Stimulated activated CD4-positive, alpha-beta T cell treated with anti-CD3 and anti-CD28 coated beads, Interleukin-1b, Interleukin-23, amount 100 ng/mL, for 48 hours (primary cell): ENCODE measurements around the gene SLCO3A1.
A peak's percentile ranks its signal among the peaks of the same experiment; 100 is the strongest.

Experiments used
- DNase-seq: peaks from one replicate; pipeline ENCODE4 v3.0.0-alpha.2; 2020

Gene SLCO3A1

DNA sequence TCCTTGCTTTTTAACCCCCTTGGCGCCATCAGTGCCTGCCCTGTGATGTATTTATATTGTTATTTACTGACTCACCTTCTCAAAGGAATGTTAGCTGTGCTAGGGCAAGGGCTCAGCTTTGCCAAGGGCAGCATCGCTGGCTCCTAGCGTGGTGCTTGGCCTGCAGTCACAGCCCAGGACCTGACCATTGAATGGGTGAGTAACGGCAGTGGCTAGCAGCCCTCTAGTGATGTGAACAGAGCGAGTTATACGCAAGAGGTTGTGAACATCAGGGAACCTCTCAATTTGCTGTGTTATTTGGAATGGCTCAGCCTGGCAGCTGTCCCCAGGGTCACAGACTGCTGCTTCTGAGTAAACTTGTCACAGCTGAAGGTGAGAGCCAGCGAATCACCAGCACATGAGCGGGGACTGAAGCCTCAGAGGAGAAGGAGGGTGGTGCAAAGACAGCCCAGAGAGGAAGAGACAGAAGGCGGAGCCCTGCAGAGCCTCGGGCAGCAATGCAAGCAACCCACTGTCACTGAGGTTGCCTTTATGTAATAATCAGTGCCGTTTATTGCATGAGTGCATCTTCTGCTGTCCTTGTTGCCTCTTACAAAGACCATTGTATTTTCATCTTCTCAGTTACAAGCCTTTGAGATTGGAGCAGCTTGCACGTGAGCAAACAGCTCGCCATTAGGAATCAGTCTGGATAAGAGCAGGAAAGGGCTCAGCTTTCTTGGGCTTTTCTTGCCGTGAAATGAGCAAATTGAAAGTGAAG, 158.3 kb downstream of the SLCO3A1 start:
- peak; percentile 64 for DNase-seq

DNA sequence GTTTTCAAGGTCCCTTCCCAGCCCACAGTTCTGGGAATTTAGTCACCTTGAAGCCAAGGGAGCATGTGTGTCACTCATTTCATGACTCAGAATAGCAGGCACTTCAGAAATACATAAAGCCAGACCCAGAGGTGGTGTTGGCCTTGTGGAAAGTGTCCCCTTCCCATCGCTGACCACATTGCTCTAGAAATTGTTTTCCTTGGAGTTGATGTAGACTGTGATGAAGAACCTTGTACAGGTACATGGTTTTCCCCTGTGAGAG, 158.8 kb downstream of the SLCO3A1 start:
- peak; percentile 40 for DNase-seq

DNA sequence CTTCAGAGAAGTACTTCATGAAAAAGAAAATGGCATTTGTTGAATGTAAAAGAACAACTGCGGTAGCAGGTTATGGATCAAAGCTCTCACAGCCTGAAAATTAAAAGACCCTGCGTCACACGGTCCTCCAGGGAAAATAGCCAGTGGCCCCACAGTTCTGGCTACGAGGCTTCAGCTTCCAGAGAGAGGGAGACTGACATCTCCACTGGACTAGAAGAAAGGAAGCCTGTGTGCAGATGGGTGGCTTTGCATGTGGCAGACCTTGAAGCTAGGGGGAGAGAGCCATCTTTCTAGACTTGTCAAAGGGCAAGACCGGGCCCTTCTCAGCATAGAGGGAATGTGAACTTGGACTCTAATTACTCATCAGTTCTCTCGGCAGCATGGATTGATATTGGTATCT, 159.4 kb downstream of the SLCO3A1 start:
- DNase-seq = no peak

DNA sequence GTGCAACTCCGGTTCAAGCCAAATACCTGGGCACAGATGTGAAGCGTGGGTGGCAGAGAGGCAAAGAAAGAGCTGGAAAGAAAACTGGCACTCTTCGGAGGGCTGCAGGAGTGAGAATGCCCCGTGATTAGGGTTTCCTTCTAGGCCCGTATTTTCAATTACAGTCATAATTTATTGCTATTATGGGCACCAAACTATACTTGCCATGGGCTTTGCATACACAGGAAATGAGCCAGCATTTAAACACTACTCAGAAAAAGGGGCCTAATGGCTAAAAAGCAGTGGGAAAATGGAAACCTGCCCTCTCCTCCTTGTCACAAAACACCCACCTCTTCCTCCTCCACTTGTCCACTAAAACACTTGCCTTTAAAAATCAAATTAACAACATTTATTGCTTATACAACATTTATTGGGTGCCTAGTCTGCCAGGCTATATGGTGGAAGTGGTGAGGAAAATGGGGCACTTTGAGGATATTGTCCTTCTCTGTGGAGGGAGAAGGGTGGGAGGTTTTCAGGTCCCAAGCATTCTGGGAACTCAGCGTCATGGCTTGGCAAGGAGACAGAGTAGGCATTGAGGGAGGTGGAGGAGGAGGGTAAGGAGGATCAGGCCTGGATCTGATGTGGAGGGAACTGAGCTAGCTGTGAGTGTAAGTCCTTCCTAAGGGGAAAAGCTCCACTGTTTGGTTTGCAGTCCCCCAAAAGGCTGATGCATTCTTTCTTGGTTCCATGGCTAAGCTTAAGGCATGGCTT, 160.9 kb downstream of the SLCO3A1 start:
- DNase-seq = no peak

DNA sequence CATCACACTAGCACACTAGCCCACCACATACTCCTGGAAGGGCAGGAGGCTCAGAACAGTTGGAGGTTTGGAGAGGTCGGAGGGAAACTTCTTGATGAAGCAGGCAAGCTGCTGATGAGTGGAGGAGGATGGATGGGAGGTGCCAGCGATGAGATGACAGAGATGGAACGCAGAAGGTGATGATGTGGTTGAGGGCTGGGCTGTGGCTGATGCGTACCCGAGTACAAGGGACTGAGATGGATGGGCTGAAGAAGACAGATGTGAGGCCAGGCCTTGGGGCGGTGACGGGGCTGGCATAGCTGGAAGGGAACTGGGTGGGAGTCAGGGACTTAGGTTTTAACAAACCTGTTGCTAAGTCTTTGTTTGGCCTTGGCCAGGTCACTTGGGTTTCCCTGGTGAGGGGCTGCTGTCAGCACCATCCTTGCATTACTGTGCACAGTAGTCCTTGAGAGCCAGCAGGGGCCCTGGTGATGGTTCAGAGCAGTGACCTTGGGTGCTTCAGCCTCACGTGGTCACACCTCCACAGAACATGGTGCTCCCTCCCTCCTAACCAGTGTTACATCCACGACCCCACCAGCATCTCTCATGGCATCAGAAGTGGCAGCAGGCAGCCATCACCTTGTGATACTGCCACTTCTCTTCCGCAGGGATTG, 164.5 kb downstream of the SLCO3A1 start:
- DNase-seq = no peak

DNA sequence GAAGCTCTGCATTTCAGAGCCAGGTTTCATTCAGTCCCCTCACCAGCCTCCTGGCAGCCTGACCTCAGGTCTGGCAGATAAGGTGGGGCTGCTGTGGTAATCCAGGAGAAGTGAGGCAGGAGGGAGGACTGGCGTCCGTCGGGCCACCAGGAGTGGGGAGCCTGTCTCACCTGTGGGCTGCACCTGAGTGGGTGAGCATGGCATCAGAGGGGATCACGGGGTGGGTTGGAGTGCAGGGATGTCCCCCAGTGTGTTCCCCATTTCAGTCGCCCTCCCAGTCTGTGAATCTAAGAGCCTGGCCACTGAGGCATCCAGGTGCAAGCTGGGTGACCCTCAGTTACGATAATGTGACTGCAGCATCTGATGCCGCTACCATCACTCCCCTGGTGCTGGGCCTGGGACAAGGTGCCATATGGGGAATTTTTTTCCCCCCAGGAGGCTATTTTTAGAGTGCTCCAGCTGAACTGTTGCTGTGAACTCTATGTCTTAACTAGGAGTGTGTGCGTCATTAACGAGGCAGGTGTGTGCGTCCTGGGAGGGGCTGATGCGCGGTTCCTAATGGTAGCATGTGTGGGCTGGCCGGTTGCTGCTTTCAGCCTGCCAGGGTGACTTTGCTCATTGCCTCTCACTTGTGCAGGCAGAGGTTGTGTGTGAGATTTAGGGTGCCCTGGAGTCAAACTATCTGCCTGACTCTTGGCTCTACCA, 165.2 kb downstream of the SLCO3A1 start:
- DNase-seq = no peak

DNA sequence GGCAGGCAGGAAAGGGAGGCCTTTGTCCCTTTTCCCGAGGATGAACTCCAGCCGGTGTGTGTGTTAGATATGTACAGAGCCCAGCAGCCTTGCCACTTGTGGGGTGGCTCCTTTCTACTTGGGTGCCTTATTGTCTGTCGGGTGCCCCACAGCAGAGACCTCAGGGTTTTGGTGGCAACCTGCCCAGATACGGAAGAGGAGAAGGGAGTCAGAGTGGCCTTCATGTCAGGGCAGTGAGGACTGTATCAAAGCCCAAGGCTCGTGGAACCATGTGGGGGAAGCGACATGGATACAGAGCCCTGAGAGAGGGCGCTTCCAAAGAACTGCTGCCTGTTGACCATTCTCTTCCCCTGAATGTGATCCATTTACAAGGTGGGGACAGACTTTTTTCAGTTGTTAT, 166.2 kb downstream of the SLCO3A1 start:
- DNase-seq = no peak

DNA sequence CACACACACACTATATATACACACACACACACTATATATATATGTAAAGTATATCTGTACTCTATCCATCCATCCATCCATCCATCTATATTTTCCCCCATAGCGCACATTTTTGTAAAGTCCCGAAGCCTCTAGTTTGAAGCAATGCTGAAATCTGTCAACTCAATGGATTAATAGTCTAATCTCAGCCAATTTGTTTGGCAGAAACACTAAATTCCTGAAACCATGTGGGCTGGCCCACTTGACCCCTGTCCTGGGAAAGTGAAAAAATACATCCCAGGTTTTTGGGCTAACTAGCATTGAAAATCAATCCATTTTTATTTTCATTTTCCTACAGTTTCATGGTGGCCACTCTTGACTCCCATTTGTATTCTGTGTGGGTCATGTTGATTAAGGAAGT, 166.7 kb downstream of the SLCO3A1 start:
- no peak for DNase-seq

DNA sequence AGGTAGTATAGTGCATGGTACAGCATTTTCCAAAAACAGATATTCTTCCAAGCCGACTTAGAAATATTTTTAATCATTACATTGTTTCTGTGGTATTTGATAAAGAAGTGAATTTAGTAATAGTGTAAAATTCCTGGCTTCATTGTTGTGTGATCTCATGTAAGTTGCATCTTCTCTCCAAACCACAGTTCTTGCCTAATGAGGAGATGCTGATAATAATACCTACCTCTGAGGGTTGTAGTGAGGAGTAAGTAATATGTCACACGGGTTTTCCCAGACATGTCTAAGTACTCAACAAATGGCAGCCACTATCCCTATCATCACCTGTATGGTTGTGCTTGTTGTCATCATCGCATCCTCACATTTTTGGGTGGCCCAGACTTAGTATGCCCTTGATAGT, 167.3 kb downstream of the SLCO3A1 start:
- no peak for DNase-seq

DNA sequence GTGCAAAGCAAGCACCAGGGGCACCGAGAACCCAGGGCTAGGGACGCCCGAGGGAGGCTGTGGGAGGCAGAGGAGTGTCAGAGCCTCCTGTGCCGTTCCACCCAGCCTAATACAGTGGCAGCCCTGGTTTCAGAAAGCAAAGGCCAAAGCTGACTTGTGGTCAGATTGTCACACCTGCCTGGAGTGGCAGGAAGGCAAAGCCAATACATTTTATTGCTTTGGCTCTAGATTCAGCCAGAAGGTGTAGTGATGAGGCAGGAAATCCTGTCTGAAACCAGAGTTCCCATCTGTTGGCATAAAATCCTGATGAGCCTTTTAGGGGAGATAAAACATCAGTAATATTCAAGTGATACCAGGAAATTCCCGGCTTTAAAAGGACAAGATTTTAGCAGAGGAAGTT, 168.3 kb downstream of the SLCO3A1 start:
- DNase-seq = no peak

DNA sequence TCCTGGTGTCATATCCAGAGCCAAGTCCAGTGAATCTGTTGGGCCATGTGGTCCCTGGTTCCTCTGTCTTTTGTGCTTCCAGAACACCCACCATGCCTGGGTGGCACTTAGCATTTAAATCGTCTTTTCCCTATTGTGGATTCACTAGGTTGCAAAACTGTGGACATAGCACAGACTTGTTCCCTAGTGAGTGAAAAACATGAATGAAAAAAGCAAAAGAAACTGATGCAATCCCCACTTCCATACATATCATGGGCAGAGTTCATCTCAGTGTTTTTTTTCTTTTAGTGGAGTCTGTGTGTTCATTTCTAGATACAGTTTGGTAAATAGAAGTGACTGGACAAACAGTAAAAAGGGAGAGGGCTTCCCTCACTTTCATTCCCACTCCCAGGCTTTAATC, 170.5 kb downstream of the SLCO3A1 start:
- no peak for DNase-seq

DNA sequence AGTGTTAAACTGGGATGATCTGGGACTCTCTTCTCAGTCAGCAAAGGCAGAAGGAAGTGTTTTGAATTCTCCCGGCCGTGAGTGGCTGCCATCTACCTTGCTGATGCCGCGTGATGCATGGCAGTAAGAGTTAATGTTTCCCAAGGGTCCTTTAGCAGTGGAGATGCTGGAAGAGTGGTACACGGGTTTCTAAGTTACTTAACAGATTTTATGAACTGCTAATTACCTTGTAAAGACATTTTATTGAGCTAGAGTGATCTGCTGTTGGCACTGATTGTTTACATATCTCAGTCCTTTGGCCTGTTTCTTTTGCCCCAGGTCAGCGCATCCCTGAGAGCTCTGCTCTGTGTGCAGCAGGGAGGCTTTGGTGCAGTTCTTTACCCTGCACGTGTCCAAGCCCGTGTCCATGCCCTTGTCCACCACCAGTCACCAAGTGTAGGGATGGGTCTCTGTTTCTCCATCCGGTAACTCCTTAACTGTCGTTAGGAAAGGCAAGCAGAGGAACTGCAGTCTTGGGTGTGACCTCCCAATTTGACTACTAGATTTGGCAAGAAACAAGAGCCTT, 172.3 kb downstream of the SLCO3A1 start:
- no peak for DNase-seq

DNA sequence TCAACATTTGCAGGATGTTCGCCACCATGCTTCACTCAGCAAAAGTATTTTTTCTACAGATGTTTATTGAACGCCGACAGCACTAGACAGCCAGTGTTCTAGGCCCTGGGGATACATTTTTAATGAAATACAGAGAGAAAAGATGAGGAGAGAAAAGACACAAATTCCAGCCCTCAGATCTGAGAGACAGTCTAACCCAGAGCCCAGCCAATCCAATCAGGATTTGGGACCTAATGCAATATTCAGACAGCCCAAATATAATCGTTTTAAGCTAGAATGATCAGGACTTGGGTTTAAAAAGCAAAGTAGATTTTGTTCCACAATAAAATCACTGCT, 174.8 kb downstream of the SLCO3A1 start:
- no peak for DNase-seq

DNA sequence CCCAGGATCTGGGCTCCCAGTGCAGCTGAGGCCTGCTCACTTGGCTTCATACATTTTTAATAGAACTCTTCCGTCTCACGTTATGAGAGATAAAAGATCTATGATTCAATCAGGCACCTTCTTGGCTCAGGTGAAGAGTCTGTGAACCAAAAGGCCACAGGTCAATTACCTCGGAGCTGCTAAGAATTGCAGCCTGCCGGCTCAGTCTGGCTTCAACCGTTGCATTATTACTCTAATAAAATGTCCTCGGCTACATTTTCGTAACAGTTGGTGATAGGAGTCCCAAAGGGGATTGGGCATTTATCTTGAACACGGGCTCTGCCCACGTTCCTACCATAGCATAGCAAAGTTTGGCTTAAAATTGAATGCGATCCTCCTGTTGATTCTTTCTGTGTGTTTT, 176.3 kb downstream of the SLCO3A1 start:
- DNase-seq = no peak

DNA sequence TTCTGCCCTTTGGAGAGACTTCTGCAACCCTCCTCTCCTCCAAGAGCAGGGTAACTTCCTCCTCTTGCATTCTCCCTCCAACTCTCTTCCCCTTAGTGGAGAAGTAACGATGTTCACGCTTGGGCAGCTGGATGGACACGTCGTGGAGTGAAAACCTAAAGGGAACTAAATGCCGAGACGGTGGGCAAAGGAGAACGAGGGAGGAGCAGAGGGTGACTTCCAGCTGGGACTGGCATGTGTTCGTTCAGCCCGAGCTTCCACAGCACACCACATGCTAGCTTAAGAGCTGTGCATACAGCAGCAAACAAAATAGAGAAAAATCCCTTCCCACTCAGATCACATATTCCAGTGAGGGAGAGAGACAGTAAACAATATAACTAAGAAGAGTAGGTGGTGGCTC, 179.8 kb downstream of the SLCO3A1 start:
- DNase-seq = no peak

DNA sequence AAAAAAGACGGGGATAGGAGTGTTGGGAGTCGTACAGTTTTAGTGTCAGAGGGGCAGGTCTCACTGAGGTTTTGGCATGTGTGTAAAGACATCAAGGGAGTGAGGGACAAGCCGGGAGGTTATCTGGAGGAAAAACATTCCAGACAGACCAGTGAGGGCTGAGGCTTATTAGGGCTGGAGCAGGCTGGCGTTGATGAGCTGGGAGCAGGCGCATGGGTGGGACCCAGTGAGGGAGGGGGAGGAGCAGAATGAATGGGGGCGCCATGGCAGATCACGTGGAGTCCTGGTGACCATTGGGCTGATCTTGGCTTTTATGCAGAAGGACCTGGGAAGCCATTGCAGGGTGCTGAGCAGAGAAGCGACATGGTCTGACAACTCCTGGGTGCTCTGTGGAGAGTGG, 180.2 kb downstream of the SLCO3A1 start:
- no peak for DNase-seq

DNA sequence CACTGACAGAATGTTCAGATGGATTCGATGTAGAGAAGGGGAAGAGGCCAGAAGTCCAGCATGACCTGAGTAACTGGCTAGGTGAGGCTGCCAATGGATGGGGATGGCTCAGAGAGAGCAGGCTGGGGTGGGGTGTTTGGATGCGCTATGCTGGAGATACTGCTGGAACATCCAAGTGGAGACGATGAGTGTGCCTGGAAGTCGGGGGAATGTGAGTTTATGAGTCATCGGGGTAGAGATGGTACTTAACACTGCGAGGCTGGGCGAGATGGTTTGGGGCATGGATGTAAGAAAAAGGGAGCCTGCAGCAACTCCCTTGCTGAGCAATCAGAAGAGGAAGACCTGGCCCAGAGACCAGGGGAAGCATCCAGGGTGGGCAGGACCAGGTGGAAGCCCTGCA, 180.7 kb downstream of the SLCO3A1 start:
- DNase-seq = no peak

DNA sequence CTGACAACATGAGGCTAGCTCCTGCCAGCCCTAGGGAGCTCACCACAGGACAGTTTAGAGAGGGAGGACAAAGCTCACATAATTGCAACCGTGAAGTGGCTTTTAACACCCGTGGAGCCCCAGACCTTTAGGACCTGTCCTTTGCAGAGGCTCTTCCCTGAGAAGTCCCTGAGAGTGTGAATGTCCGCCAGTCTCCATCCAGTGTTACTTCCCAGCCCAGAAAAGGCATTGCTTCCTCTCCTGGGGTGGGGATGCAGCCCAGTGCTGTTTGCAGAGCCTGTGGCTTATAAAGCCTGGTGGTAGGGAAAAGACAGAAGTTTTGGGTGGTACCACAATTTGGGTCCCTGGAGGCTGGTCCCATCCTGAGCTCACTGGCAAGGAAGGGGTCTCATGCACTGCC, 182.0 kb downstream of the SLCO3A1 start:
- no peak for DNase-seq

DNA sequence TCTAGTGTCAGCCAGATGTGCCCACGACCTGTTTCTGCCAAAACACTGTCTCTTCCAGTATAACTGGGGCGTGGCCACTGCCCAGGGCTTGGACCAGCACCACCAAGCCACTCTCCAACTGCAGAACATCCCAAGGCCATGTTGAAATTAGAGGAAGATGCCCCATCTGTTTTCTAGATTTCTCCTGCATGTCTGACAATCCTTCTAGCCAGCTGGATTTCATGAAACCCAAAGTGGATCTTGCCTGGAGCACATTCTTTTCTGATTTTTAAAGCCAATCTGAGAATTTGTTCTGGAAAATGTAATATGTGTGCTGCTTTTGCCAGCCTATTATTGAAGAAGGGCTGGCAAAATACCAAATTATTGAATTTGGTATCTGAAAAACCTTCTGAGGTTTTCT, 182.5 kb downstream of the SLCO3A1 start:
- no peak for DNase-seq

DNA sequence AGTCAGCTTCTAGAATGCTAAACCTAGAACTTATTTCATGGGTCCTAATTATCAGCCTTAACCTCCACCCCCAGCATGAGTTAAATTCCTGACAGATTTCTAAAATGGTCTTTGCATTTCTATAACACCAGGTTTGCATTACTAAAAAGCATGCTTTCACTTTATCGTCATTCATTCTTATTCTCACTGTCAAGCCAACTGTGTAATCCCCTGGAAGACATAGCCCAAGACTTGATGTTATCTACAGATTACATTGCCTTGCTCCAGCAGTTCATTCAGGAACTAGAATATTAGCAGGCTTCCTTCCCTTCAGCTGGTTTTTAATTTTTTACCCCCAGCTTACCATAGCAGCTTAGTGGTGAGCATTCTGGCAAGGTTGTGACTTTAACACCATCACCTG, 184.0 kb downstream of the SLCO3A1 start:
- DNase-seq = no peak

DNA sequence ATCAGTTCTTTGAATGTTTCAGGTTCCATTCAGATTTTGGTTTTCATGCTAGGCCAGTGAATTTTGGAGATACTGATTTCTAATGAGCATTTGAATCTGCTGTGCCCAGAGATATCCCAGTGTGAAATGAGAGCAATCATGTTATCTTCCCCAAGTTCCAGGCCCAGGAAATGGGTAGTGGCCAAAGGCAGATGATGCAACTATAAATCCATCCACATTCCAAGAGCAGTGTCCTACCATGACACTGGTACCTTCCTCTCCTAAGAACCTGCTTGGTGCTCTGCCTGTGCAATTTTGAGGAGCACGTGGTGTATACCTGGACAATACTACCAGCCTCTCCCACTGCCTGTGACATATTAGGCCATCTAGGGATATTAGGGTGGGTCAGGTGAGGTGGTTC, 186.8 kb downstream of the SLCO3A1 start:
- no peak for DNase-seq

DNA sequence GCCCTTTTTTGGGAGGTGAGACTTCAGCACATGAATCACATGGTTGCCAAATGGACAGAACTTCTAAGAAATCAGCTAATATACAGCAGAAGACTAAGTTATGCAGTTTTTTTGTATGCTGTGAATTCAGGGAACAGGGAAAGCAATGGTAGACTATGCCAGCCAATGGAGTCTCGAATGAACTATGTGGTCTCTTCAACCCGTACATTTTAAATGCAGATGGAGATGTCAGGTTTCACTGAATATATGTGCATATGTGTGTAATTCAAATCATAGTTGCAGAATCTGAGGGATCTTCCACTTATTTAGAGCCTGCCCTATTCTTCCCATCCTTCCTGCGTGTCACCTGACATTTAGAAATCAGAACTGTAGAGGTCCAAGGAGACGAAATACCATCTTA, 187.9 kb downstream of the SLCO3A1 start:
- DNase-seq = no peak

DNA sequence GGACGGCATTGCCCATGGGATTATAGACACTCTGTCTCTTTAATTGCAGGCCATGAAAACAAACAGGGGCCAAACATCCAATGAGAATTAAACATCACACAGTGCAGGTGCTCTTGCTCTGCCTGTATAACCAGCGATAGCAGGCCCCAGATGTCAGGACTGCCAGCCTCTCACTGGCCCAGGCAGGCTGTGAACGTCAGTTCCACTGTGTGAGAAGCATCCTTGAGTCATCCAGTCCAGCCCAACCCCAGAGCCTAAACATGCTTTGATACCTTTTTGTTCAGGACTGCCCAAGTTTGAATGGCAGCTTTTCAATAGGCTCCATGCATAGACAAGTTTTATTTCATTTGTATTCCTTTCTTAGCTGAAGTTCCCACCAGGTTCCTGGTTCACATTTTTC, 189.8 kb downstream of the SLCO3A1 start:
- DNase-seq = no peak
